ENCODE measurements around the gene AVEN. TPM values are rescaled to one million over a fixed set of nuclear protein-coding genes. Genes with fewer than 3 reads are reported as not detected.

Gene AVEN
- total and polyA plus RNA-seq, 2 of the 13 experiments (the other 11 are each of a cell fraction or from before 2014, with no cell fraction given): 4.4 to 17.5 TPM

DNA sequence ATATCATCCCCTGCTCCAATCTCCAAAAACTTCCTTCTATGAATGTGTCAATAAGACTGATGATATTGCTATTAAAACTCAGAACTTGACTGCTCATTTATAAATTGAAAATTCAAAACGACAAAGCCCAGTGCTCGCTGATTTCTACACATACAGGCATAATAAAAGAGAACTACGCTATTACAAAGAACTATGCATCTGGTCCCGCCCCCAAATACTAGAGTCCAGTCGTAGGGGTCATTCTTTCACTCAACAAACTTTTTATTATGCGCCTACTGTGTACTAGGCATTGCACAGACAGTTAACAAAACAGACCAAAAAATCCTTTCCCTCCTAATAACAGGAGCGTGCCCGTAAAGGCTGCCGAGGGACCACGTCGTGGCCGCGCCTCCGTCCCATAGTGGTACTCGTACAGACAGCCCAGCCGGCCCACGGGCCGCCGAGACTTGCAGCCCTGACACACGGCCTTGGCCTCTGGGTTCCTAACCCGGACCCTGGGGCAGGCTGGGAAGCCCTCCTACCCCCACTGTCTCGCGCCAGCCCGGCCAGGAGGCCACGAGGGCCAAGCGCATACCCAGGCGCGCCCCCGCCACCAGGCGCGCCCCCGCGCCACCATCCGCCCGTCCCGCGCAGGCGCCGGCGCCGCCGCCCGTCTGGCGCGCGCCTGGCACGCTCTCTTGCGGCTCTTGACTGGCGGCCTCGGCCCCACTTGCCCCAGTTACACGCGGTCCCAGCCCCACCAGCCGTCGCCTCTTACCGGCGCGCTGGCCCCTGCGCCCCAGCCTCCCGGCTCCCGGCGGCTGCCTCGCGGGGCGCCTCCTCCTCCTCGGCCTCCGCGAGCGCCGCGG lies 757 bp downstream of the AVEN start (continued):
- TF ChIP-seq, protein P1, sequence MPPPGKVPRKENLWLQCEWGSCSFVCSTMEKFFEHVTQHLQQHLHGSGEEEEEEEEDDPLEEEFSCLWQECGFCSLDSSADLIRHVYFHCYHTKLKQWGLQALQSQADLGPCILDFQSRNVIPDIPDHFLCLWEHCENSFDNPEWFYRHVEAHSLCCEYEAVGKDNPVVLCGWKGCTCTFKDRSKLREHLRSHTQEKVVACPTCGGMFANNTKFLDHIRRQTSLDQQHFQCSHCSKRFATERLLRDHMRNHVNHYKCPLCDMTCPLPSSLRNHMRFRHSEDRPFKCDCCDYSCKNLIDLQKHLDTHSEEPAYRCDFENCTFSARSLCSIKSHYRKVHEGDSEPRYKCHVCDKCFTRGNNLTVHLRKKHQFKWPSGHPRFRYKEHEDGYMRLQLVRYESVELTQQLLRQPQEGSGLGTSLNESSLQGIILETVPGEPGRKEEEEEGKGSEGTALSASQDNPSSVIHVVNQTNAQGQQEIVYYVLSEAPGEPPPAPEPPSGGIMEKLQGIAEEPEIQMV (CRISPR knock-in tag; IDR thresholded peaks at IDR 0.05; ENCODE audit: low read depth): 0 out of 2 replicates have a peak, but pooled peaks have one; percentile 18
- TF ChIP-seq, protein P2, sequence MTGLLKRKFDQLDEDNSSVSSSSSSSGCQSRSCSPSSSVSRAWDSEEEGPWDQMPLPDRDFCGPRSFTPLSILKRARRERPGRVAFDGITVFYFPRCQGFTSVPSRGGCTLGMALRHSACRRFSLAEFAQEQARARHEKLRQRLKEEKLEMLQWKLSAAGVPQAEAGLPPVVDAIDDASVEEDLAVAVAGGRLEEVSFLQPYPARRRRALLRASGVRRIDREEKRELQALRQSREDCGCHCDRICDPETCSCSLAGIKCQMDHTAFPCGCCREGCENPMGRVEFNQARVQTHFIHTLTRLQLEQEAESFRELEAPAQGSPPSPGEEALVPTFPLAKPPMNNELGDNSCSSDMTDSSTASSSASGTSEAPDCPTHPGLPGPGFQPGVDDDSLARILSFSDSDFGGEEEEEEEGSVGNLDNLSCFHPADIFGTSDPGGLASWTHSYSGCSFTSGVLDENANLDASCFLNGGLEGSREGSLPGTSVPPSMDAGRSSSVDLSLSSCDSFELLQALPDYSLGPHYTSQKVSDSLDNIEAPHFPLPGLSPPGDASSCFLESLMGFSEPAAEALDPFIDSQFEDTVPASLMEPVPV (CRISPR knock-in tag; IDR thresholded peaks at IDR 0.05): 0 out of 2 replicates have a peak, but pooled peaks have one; percentile 44
- TF ChIP-seq SNRNP70 (IDR thresholded peaks at IDR 0.05; ENCODE audit: low read depth, low read length) (no peak), ZNF513 (CRISPR knock-in tag; conservative IDR thresholded peaks at IDR 0.05) (no peak), TEAD3 (CRISPR knock-in tag; optimal IDR thresholded peaks at IDR 0.05; ENCODE audit: borderline replicate concordance) (peak; percentile 19), HNRNPK (IDR thresholded peaks at IDR 0.05; ENCODE audit: low read depth, low read length, poor library complexity, severe bottlenecking) (peak; percentile 39), TARDBP (CRISPR knock-in tag; IDR thresholded peaks at IDR 0.05) (peak; percentile 60; the same call in 1 of the 2 replicates), ZFP91 (CRISPR knock-in tag; IDR thresholded peaks at IDR 0.05; ENCODE audit: borderline replicate concordance) (no peak), ZNF224 (CRISPR knock-in tag; IDR thresholded peaks at IDR 0.05) (no peak), PRDM10 (CRISPR knock-in tag; IDR thresholded peaks at IDR 0.05; ENCODE audit: low read depth) (no peak), REPIN1 (CRISPR knock-in tag; IDR thresholded peaks at IDR 0.05; ENCODE audit: borderline replicate concordance, low read depth) (peak; percentile 57; the same call in 1 of the 2 replicates), RNF2 (conservative IDR thresholded peaks at IDR 0.05; ENCODE audit: low read depth) (peak; percentile 62; the same call in 1 of the 2 replicates), NR0B2 (CRISPR knock-in tag; IDR thresholded peaks at IDR 0.05) (peak; percentile 24; the same call in 1 of the 2 replicates), SALL1 (CRISPR knock-in tag; IDR thresholded peaks at IDR 0.05) (peak; percentile 78), SMAD3 (CRISPR knock-in tag; IDR thresholded peaks at IDR 0.05) (0 out of 2 replicates have a peak, but pooled peaks have one; percentile 52), HOXA9 (CRISPR knock-in tag; IDR thresholded peaks at IDR 0.05; ENCODE audit: borderline replicate concordance) (no peak)

Data from HepG2 (cell line).